ENCODE results near the gene ZKSCAN8.
"Not testable (repeated sequence)": the region's sequence is repeated elsewhere in the genome, so short reads cannot be mapped to it uniquely, and the experiment has no call there.

The ZKSCAN8 gene

GRCh38 chr6:28122283-28122682 lies 19.4 kb upstream of the ZKSCAN8 start:
- not testable (repeated sequence) for H3K9me3 ChIP-seq (replicated peaks; ENCODE audit: low read length); H3K27me3 ChIP-seq (ENCODE audit: control insufficient read depth, insufficient read depth, low read length); H3K4me2 ChIP-seq (ENCODE audit: low read length); H3K9ac ChIP-seq (ENCODE audit: low read depth, low read length); H3K4me3 ChIP-seq (ENCODE audit: low read length)
- Histone ChIP-seq H3K36me3 (ENCODE audit: insufficient read depth, low read length) (peaks cover 24% of the 10 kb centered on the region), H3K4me1 (ENCODE audit: control insufficient read depth, insufficient read depth, low read length) (peaks cover 17% of the 10 kb centered on the region)

GRCh38 chr6:28124350-28124970 lies 17.2 kb upstream of the ZKSCAN8 start, which contains the start of gene ZSCAN16:
Gene ZSCAN16 (plus strand): TSS chr6:28124609. CDS start chr6:28125444, 835 bp downstream.
- Histone ChIP-seq H3K4me2 (ENCODE audit: low read length) (peak within 1 kb of the TSS; percentile 80), H3K27me3 (ENCODE audit: control insufficient read depth, insufficient read depth, low read length) (no peaks in the 10 kb centered on the region), H3K9me3 (replicated peaks; ENCODE audit: low read length) (no peaks in the 10 kb centered on the region), H3K4me3 (ENCODE audit: low read length) (peak within 1 kb of the TSS; percentile 73), H3K9ac (ENCODE audit: low read depth, low read length) (peak within 1 kb of the TSS; percentile 80), H3K4me1 (ENCODE audit: control insufficient read depth, insufficient read depth, low read length) (peaks cover 5% of the 10 kb centered on the region), H3K36me3 (ENCODE audit: insufficient read depth, low read length) (peaks cover 23% of the 10 kb centered on the region)

GRCh38 chr6:28124971-28125353 lies 16.7 kb upstream of the ZKSCAN8 start:
- Histone ChIP-seq H3K4me2 (ENCODE audit: low read length) (peak overlapping the region; percentile 80), H3K36me3 (ENCODE audit: insufficient read depth, low read length) (peaks cover 19% of the 10 kb centered on the region), H3K9me3 (replicated peaks; ENCODE audit: low read length) (no peaks in the 10 kb centered on the region), H3K4me3 (ENCODE audit: low read length) (peak overlapping the region; percentile 73), H3K27me3 (ENCODE audit: control insufficient read depth, insufficient read depth, low read length) (no peaks in the 10 kb centered on the region), H3K4me1 (ENCODE audit: control insufficient read depth, insufficient read depth, low read length) (peaks cover 5% of the 10 kb centered on the region), H3K9ac (ENCODE audit: low read depth, low read length) (peak overlapping the region; percentile 80)

- Histone ChIP-seq H3K27me3 (ENCODE audit: control insufficient read depth, insufficient read depth, low read length) (no peaks in the 10 kb centered on the region), H3K9me3 (replicated peaks; ENCODE audit: low read length) (no peaks in the 10 kb centered on the region), H3K9ac (ENCODE audit: low read depth, low read length) (peak overlapping the region; percentile 80), H3K4me2 (ENCODE audit: low read length) (peak overlapping the region; percentile 80), H3K4me3 (ENCODE audit: low read length) (no peak overlapping the region), H3K36me3 (ENCODE audit: insufficient read depth, low read length) (peaks cover 16% of the 10 kb centered on the region), H3K4me1 (ENCODE audit: control insufficient read depth, insufficient read depth, low read length) (peaks cover 5% of the 10 kb centered on the region)
Observed at GRCh38 chr6:28125401-28125800, 16.3 kb upstream of the ZKSCAN8 start.

GRCh38 chr6:28134015-28134414 lies 7.7 kb upstream of the ZKSCAN8 start:
- Histone ChIP-seq H3K9me3 (replicated peaks; ENCODE audit: low read length) (no peaks in the 10 kb centered on the region), H3K27me3 (ENCODE audit: control insufficient read depth, insufficient read depth, low read length) (no peaks in the 10 kb centered on the region), H3K4me2 (ENCODE audit: low read length) (peak overlapping the region; percentile 35), H3K36me3 (ENCODE audit: insufficient read depth, low read length) (peaks cover 12% of the 10 kb centered on the region), H3K4me3 (ENCODE audit: low read length) (no peak overlapping the region), H3K9ac (ENCODE audit: low read depth, low read length) (no peak overlapping the region), H3K4me1 (ENCODE audit: control insufficient read depth, insufficient read depth, low read length) (peaks cover 16% of the 10 kb centered on the region)

GRCh38 chr6:28134716-28135115 lies 7.0 kb upstream of the ZKSCAN8 start:
- peaks cover 12% of the 10 kb centered on the region for H3K36me3 ChIP-seq (ENCODE audit: insufficient read depth, low read length)
- peaks cover 16% of the 10 kb centered on the region for H3K4me1 ChIP-seq (ENCODE audit: control insufficient read depth, insufficient read depth, low read length)
- H3K4me3 ChIP-seq (ENCODE audit: low read length): no peak overlapping the region
- no peaks in the 10 kb centered on the region for H3K9me3 ChIP-seq (replicated peaks; ENCODE audit: low read length)
- H3K4me2 ChIP-seq (ENCODE audit: low read length): peak overlapping the region; percentile 35
- H3K9ac ChIP-seq (ENCODE audit: low read depth, low read length): no peak overlapping the region
- H3K27me3 ChIP-seq (ENCODE audit: control insufficient read depth, insufficient read depth, low read length): no peaks in the 10 kb centered on the region

- Histone ChIP-seq H3K36me3 (ENCODE audit: insufficient read depth, low read length) (peaks cover 11% of the 10 kb centered on the region), H3K9me3 (replicated peaks; ENCODE audit: low read length) (no peaks in the 10 kb centered on the region), H3K4me1 (ENCODE audit: control insufficient read depth, insufficient read depth, low read length) (peaks cover 16% of the 10 kb centered on the region), H3K9ac (ENCODE audit: low read depth, low read length) (peak overlapping the region; percentile 97), H3K4me2 (ENCODE audit: low read length) (peak overlapping the region; percentile 97), H3K4me3 (ENCODE audit: low read length) (peak overlapping the region; percentile 91), H3K27me3 (ENCODE audit: control insufficient read depth, insufficient read depth, low read length) (no peaks in the 10 kb centered on the region)
Observed at GRCh38 chr6:28135393-28135792, 6.3 kb upstream of the ZKSCAN8 start.

GRCh38 chr6:28136585-28137504 lies 4.8 kb upstream of the ZKSCAN8 start:
- Histone ChIP-seq H3K4me1 (ENCODE audit: control insufficient read depth, insufficient read depth, low read length) (peaks cover 16% of the 10 kb centered on the region), H3K9ac (ENCODE audit: low read depth, low read length) (peak overlapping the region; percentile 97), H3K36me3 (ENCODE audit: insufficient read depth, low read length) (peaks cover 7% of the 10 kb centered on the region)

GRCh38 chr6:28137505-28137981 lies 4.1 kb upstream of the ZKSCAN8 start:
- Histone ChIP-seq H3K4me3 (ENCODE audit: low read length) (peak overlapping the region; percentile 91), H3K4me2 (ENCODE audit: low read length) (peak overlapping the region; percentile 97), H3K9me3 (replicated peaks; ENCODE audit: low read length) (no peaks in the 10 kb centered on the region), H3K4me1 (ENCODE audit: control insufficient read depth, insufficient read depth, low read length) (peaks cover 16% of the 10 kb centered on the region), H3K36me3 (ENCODE audit: insufficient read depth, low read length) (peaks cover 7% of the 10 kb centered on the region), H3K9ac (ENCODE audit: low read depth, low read length) (peak overlapping the region; percentile 97), H3K27me3 (ENCODE audit: control insufficient read depth, insufficient read depth, low read length) (no peaks in the 10 kb centered on the region)

More at GRCh38 chr6:28136585-28137504, 4.8 kb upstream of the ZKSCAN8 start:
- H3K4me2 ChIP-seq (ENCODE audit: low read length): peak overlapping the region; percentile 97
- no peaks in the 10 kb centered on the region for H3K9me3 ChIP-seq (replicated peaks; ENCODE audit: low read length)
- no peaks in the 10 kb centered on the region for H3K27me3 ChIP-seq (ENCODE audit: control insufficient read depth, insufficient read depth, low read length)
- peak overlapping the region; percentile 91 for H3K4me3 ChIP-seq (ENCODE audit: low read length)

- Histone ChIP-seq H3K36me3 (ENCODE audit: insufficient read depth, low read length) (peaks cover 5% of the 10 kb centered on the region), H3K4me3 (ENCODE audit: low read length) (no peak overlapping the region), H3K9ac (ENCODE audit: low read depth, low read length) (no peak overlapping the region), H3K9me3 (replicated peaks; ENCODE audit: low read length) (no peaks in the 10 kb centered on the region), H3K27me3 (ENCODE audit: control insufficient read depth, insufficient read depth, low read length) (no peaks in the 10 kb centered on the region), H3K4me1 (ENCODE audit: control insufficient read depth, insufficient read depth, low read length) (peaks cover 25% of the 10 kb centered on the region), H3K4me2 (ENCODE audit: low read length) (no peak overlapping the region)
Observed at GRCh38 chr6:28139860-28140543, 1.7 kb upstream of the ZKSCAN8 start.

- H3K4me2 ChIP-seq (ENCODE audit: low read length): no peak overlapping the region
- H3K4me1 ChIP-seq (ENCODE audit: control insufficient read depth, insufficient read depth, low read length): peaks cover 26% of the 10 kb centered on the region
- H3K4me3 ChIP-seq (ENCODE audit: low read length): no peak overlapping the region
- peaks cover 7% of the 10 kb centered on the region for H3K36me3 ChIP-seq (ENCODE audit: insufficient read depth, low read length)
- H3K9ac ChIP-seq (ENCODE audit: low read depth, low read length): no peak overlapping the region
- H3K27me3 ChIP-seq (ENCODE audit: control insufficient read depth, insufficient read depth, low read length): no peaks in the 10 kb centered on the region
- H3K9me3 ChIP-seq (replicated peaks; ENCODE audit: low read length): no peaks in the 10 kb centered on the region
Observed at GRCh38 chr6:28140616-28141015, 1.1 kb upstream of the ZKSCAN8 start.

Measured in skeletal muscle satellite cell (primary cell).